HG03196 (cell line): ENCODE data around the gene MMP19.

ENCODE experiments used
- ATAC-seq: cut with Tn5 transposase; IDR thresholded peaks from one replicate; pipeline ENCODE4 v1.9.1; 2021; ENCODE audit not compliant: unreplicated experiment

MMP19 gene

DNA sequence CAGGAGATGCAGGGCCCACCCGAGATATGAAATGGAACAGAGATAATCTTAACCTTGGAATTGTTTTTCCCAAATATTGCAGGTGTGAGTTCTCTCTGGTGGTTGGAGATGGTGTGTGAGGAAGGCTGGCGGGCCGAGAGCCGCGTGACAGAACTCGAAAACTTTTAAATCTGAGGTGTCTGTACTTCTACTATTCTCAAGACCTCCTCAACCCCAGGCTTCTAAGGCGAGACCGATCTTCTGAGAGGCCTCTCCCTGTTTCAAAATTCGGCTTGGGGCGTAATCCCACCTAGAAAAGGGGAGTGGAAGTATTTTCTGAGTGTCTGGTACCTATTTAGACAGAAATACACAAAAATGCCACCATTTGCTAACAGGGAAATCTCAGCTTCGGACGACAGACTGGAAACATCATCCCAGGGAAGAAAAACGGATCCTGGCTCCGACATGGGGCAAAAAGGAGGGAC, 25.8 kb downstream of the MMP19 start:
- ATAC-seq: no peak

DNA sequence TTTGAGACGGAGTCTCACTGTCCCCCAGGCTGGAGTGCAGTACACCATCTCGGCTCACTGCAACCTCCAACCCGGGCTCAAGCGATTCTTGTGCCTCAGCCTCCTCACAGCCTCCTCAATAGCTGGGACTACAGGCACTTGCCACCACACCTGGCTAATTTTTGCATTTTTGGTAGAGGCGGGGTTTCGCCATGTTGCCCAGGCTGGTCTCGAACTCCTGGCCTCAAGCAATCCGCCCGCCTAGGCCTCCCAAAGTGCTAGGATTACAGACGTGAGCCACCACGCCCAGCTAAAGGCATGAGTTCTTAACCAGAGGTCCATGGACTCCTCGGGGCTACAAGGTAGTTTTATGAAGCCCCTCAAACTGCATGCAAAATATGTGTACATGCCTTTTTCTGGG, 27.3 kb downstream of the MMP19 start:
- ATAC-seq: no peak

- ATAC-seq: no peak
These were observed 28.5 kb downstream of the MMP19 start for GRCh38 chr12:55814257-55814656.

- ATAC-seq: no peak
These were observed 30.6 kb downstream of the MMP19 start for GRCh38 chr12:55812088-55812487.

GRCh38 chr12:55809274-55809673, 33.5 kb downstream of the MMP19 start:
- no peak for ATAC-seq

- ATAC-seq: no peak
These were observed 35.8 kb downstream of the MMP19 start for GRCh38 chr12:55806982-55807381.

DNA sequence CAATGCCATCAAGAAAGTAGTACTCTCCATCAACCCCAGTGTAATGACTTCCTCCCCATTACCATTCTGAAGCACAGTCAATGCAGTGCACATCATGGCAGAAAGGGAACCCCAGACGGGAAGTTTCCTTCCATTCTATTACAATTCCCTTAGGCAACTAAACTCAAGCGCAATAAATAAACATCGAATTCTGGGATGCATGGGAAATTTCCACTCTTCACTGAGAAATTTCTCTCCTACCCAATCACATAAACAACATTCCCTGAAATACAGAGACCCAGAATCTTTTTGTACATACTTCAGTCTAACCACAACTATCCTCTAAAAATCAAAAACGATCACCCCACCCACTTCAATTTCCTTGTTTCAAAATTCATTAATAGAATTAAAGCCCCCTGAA, 45.2 kb downstream of the MMP19 start:
- no peak for ATAC-seq

- ATAC-seq: no peak
These were observed 45.7 kb downstream of the MMP19 start for GRCh38 chr12:55797068-55797467.

DNA sequence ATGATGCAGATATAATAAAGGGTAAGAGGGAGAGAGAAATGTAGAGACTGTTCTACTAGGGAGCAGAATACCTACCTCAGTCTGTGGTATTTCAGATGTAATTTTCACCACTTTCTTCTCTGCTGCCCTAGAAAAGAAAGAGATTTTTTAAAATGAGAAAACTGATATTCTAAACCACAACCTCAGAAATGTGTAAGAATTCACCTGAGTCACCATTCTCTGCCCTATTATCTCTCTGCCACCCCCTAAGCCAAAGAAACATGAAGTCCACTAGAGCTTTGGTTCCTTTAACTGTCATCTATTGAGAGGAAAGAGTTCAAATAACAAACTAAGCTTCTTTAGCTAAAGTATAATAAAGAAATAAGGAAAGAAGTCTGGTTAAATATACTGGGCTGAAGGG, 46.8 kb downstream of the MMP19 start:
- no peak for ATAC-seq

DNA sequence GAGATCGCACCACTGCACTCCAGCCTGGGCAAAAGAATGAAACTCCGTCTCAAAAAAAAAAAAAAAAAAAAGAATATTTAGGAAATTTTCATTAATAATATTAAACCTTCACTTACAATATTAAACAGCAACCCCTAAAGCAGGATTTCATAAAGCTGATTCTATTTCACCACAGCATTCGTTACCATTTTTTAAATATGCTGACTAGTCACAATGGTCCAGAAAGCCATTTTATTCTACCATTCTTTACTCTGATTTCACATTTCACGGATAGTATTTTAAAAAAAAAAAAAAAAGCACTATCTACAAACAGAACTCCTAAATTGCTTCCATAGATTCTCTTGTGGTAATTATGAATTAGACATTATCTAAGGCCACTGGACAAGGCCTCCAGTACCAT, 52.8 kb downstream of the MMP19 start:
- ATAC-seq: no peak

GRCh38 chr12:55789171-55789570, 53.6 kb downstream of the MMP19 start:
- ATAC-seq: no peak

DNA sequence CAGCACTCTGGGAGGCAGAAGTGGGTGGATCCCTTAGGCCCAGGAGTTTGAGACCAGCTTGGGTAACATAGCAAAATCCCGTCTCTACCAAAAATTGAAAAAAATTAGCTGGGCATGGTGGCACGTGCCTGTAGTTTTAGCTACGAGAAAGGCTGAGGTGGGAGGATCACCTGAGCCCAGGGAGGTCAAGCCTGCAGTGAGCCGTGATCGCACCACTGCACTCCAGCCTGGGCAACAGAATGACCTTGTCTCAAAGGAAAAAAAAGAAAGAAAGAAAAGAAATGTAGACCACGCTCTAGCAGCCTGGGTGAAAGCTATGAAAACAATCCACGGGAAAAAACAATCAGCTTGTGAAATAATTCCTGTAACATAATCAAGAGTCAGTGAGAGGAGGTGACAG, 54.2 kb downstream of the MMP19 start:
- ATAC-seq: no peak
